ENCODE results near the gene RSPRY1. TPM values are rescaled to one million over a fixed set of nuclear protein-coding genes. Genes with fewer than 3 reads are reported as not detected.

Gene RSPRY1
- total RNA-seq, 2 experiments from 2014 or later, result 30.9 to 35.8 TPM

GRCh38 chr16:57145046-57146021, 40.8 kb upstream of the RSPRY1 start:
- ChIA-PET POLR2A (no interaction called here), CTCF (interaction anchor here (1.5 to 1.8 kb wide), 2 partner anchors 53 to 61 kb away, joined by 4 to 9 read pairs; partner anchors contain the start of gene CPNE2)
- peaks cover 2% of the 10 kb centered on the region for H3K36me3 Mint-ChIP-seq (ENCODE audit: low read depth)
- H3K27ac Mint-ChIP-seq, result no peak overlapping the region
- no peak for ATAC-seq
- H3K4me3 Mint-ChIP-seq, result no peak overlapping the region
- H3K4me1 Mint-ChIP-seq (ENCODE audit: low read depth), result peaks cover 37% of the 10 kb centered on the region
- no peaks in the 10 kb centered on the region for H3K27me3 Mint-ChIP-seq (ENCODE audit: low read depth)
- no peaks in the 10 kb centered on the region for H3K9me3 Mint-ChIP-seq (ENCODE audit: insufficient read depth)
- DNase-seq, result no peak

- Mint-ChIP-seq H3K4me1 (ENCODE audit: low read depth) (peaks cover 30% of the 10 kb centered on the region), H3K36me3 (ENCODE audit: low read depth) (peaks cover 2% of the 10 kb centered on the region), H3K9me3 (ENCODE audit: insufficient read depth) (no peaks in the 10 kb centered on the region), H3K27ac (no peak overlapping the region), H3K27me3 (ENCODE audit: low read depth) (no peaks in the 10 kb centered on the region), H3K4me3 (no peak overlapping the region)
- DNase-seq (no peak), ATAC-seq (no peak)
- CTCF ChIA-PET, result no interaction called here
- POLR2A ChIA-PET, result no interaction called here
Measured at GRCh38 chr16:57146040-57146647, 40.0 kb upstream of the RSPRY1 start.

DNA sequence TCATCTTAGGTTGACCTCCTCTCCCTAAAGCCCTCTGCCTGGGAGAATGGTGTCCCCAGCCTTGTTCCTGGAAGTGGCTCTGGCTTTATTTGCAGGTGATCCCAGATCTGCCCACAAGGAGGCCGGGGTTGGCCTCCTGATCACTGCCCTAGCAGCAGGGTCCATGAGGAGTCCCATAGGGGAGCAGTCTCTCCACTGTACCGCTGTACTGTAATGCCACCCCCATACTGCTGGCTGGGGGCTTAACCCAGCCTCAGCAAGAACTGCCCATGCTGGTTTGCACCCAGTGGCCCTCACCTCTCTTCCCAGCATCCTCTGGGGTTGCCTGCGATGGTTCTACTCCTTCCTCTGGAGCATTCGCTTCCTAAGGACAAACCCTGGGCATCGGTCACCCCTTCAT, 39.4 kb upstream of the RSPRY1 start:
- ATAC-seq, result no peak
- Mint-ChIP-seq H3K4me3 (no peak overlapping the region), H3K4me1 (ENCODE audit: low read depth) (peaks cover 29% of the 10 kb centered on the region), H3K9me3 (ENCODE audit: insufficient read depth) (no peaks in the 10 kb centered on the region), H3K27ac (peak overlapping the region; percentile 25), H3K36me3 (ENCODE audit: low read depth) (peaks cover 2% of the 10 kb centered on the region), H3K27me3 (ENCODE audit: low read depth) (no peaks in the 10 kb centered on the region)
- no peak for DNase-seq
- ChIA-PET CTCF (no interaction called here), POLR2A (no interaction called here)

- H3K27me3 Mint-ChIP-seq (ENCODE audit: low read depth), result no peaks in the 10 kb centered on the region
- H3K4me3 Mint-ChIP-seq, result no peak overlapping the region
- H3K4me1 Mint-ChIP-seq (ENCODE audit: low read depth), result peaks cover 29% of the 10 kb centered on the region
- no peak for ATAC-seq
- ChIA-PET CTCF (no interaction called here), POLR2A (interaction anchor here (1.1 kb wide), 1 partner anchor 66 kb away, joined by 3 read pairs; no protein-coding TSS in a partner anchor)
- H3K27ac Mint-ChIP-seq, result peak overlapping the region; percentile 34
- DNase-seq, result no peak
- H3K36me3 Mint-ChIP-seq (ENCODE audit: low read depth), result peaks cover 8% of the 10 kb centered on the region
- no peaks in the 10 kb centered on the region for H3K9me3 Mint-ChIP-seq (ENCODE audit: insufficient read depth)
Measured at GRCh38 chr16:57147381-57148221, 38.5 kb upstream of the RSPRY1 start.

DNA sequence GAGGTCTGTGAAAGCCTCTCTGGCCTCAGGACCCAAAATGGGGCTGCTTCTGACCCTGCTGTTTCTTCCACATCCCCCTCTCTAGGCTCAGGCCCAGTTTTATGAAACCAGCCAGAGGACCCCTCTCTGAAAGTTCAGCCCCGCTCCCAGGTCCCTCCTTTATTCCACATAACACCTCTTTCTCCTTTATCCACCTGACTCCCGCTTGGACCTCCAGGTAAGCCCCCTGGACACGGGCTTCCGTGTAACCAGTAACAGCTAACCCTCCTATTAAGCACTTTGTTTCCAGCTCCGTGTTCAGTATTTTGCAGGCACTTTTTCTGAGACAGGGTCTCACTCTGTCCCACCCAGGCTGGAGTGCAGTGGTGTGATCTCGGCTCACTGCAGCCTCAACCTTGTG, 37.6 kb upstream of the RSPRY1 start:
- ChIA-PET POLR2A (interaction anchor here (1.1 to 1.6 kb wide), 2 partner anchors 19 to 67 kb away, joined by 3 to 4 read pairs; no protein-coding TSS in a partner anchor), CTCF (interaction anchor here (1.2 kb wide), 1 partner anchor 55 kb away, joined by 5 read pairs; the partner anchor contains the start of gene CPNE2)
- Mint-ChIP-seq H3K9me3 (ENCODE audit: insufficient read depth) (no peaks in the 10 kb centered on the region), H3K4me3 (no peak overlapping the region), H3K4me1 (ENCODE audit: low read depth) (peaks cover 26% of the 10 kb centered on the region), H3K27me3 (ENCODE audit: low read depth) (no peaks in the 10 kb centered on the region), H3K36me3 (ENCODE audit: low read depth) (peaks cover 16% of the 10 kb centered on the region), H3K27ac (no peak overlapping the region)
- DNase-seq (no peak), ATAC-seq (no peak)

DNA sequence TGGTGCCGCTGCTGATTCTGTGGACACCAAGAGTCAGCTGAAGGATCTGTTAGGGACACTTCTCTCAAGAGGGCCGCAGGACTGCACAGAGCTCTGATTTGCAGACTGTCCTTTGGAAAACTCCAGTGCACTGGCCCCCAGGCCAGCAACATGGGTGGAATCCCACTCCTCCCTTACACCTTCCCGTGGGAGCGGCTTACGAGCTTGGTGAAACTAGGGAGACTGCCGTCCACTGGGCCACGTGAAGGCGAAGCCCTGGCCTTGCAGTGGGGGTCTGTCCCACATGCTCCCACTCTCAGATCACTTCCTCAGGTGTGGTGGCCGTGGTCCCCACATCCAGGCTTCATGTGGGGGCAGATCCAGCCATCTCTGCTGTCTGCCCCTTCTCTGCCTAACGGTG, 36.7 kb upstream of the RSPRY1 start:
- peaks cover 25% of the 10 kb centered on the region for H3K36me3 Mint-ChIP-seq (ENCODE audit: low read depth)
- POLR2A ChIA-PET, result interaction anchor here (1.6 kb wide), 1 partner anchor 20 kb away, joined by 4 read pairs; no protein-coding TSS in a partner anchor
- H3K4me1 Mint-ChIP-seq (ENCODE audit: low read depth), result peaks cover 26% of the 10 kb centered on the region
- H3K4me3 Mint-ChIP-seq, result no peak overlapping the region
- ATAC-seq (no peak), DNase-seq (no peak)
- H3K27me3 Mint-ChIP-seq (ENCODE audit: low read depth), result no peaks in the 10 kb centered on the region
- CTCF ChIA-PET, result interaction anchor here (1.0 to 3.5 kb wide), 4 partner anchors 14 to 65 kb away, joined by 3 to 11 read pairs (median 4); partner anchors contain the start of gene CPNE2
- H3K27ac Mint-ChIP-seq, result no peak overlapping the region
- H3K9me3 Mint-ChIP-seq (ENCODE audit: insufficient read depth), result no peaks in the 10 kb centered on the region

GRCh38 chr16:57150682-57151330, 35.3 kb upstream of the RSPRY1 start:
- Mint-ChIP-seq H3K27me3 (ENCODE audit: low read depth) (no peaks in the 10 kb centered on the region), H3K4me3 (no peak overlapping the region), H3K4me1 (ENCODE audit: low read depth) (peaks cover 27% of the 10 kb centered on the region), H3K36me3 (ENCODE audit: low read depth) (peaks cover 31% of the 10 kb centered on the region), H3K27ac (no peak overlapping the region), H3K9me3 (ENCODE audit: insufficient read depth) (no peaks in the 10 kb centered on the region)
- no peak for ATAC-seq
- DNase-seq, result no peak
- ChIA-PET CTCF (interaction anchor here (1.0 to 3.5 kb wide), 9 partner anchors 9 to 186 kb away, joined by 3 to 16 read pairs (median 4); partner anchors contain the start of gene CPNE2), POLR2A (interaction anchor here (0.9 to 1.7 kb wide), 4 partner anchors 9 to 219 kb away, joined by 3 to 6 read pairs (median 3); partner anchors contain the start of gene HERPUD1)

DNA sequence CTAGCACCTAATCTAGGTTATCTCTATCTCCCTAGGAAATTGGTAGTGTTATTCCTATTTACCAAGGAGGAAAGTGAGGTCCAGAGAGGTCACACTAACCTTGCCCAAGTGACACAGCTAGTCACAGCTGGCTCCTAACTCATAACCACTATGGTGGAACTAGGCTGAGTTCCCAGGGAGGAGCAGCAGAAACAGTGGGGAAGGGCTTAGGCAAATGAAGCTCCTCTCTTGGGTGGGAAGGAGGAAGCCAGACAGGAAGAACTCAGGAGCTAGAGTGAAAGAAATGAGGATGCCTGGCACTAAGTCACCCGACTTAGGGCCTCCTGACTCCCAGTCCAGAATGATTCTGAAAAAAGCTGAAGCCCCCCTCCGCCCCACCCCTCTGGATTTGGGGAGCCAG, 34.8 kb upstream of the RSPRY1 start:
- no peak overlapping the region for H3K27ac Mint-ChIP-seq
- ChIA-PET POLR2A (interaction anchor here (1.1 to 2.2 kb wide), 3 partner anchors 17 to 56 kb away, joined by 3 to 7 read pairs (median 6); no protein-coding TSS in a partner anchor), CTCF (interaction anchor here (1.0 to 3.5 kb wide), 10 partner anchors 10 to 186 kb away, joined by 3 to 16 read pairs (median 4); partner anchors contain the start of gene CPNE2)
- H3K27me3 Mint-ChIP-seq (ENCODE audit: low read depth), result no peaks in the 10 kb centered on the region
- peaks cover 30% of the 10 kb centered on the region for H3K4me1 Mint-ChIP-seq (ENCODE audit: low read depth)
- H3K9me3 Mint-ChIP-seq (ENCODE audit: insufficient read depth), result no peaks in the 10 kb centered on the region
- H3K4me3 Mint-ChIP-seq, result no peak overlapping the region
- no peak for ATAC-seq
- H3K36me3 Mint-ChIP-seq (ENCODE audit: low read depth), result peaks cover 36% of the 10 kb centered on the region
- DNase-seq, result no peak

DNA sequence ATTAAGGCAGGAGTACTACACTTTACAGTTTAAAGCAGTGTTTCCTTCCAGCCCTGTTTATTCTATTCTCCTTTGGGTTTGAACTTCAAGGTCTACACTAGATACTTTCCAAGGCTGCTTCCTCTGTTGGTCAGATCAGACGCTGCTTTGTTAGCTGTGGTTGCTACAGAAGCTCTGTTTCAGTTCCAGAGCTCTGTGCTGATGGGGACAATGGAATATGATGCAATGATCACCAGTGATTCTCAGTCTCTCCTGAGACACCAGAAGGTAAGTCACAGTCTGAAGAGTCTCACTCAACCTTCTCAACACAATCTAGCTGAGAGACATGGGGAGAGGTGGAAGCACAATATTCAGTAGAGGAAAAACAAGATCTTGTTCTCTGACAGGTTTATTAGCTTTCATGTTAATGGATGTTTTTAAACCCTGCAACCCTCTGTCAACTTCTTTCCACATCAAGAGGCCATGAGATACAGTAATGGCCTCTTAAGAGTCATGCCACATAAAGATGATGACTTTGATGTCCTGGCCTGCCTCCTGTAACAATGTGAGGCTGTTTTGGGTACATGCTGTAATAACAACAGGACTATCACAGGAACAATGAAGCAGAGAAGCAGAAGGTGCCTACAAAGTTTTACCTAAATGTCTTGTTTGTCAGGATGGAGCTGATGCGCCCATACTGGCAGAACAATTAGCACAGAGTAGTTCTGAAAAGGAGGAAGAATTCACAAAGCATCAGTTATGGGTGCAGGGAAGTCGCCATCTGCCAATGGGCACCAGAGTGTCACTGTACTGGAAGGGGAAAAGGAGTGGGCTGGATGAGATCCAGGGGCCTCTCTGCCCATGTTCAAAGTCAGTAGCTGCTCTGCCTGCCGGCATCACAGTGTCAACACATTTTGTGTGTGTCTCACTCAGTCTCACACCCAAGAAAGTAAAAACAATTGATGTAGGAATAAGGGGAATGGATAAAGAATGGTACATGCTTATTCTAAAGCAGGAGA, 33.7 kb upstream of the RSPRY1 start:
- peaks cover 43% of the 10 kb centered on the region for H3K36me3 Mint-ChIP-seq (ENCODE audit: low read depth)
- CTCF ChIA-PET, result interaction anchor here (1.0 to 3.5 kb wide), 8 partner anchors 11 to 187 kb away, joined by 3 to 16 read pairs (median 4); partner anchors contain the start of gene CPNE2

DNA sequence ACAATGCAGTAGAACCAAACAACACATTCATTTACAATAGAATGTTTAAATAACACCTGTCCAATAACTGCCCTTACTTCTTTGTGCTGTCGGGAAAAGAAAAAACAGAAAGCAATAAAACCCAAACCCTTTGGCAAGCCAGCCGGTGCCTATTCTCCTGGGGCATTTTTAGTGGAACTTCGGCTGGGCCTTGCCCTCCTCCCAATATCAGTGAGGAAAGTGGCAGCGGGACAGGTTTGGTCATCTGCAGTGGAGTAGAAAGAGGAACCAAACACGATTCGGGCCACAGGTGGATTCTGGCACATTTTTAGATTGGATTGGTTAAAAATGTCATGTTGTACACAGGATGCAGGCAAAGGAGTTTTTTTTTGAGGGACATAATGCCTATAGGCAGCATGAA, 32.3 kb upstream of the RSPRY1 start:
- Mint-ChIP-seq H3K27me3 (ENCODE audit: low read depth) (no peaks in the 10 kb centered on the region), H3K4me3 (no peak overlapping the region), H3K4me1 (ENCODE audit: low read depth) (peaks cover 21% of the 10 kb centered on the region), H3K36me3 (ENCODE audit: low read depth) (peaks cover 49% of the 10 kb centered on the region), H3K27ac (no peak overlapping the region), H3K9me3 (ENCODE audit: insufficient read depth) (no peaks in the 10 kb centered on the region)
- ATAC-seq, result no peak
- POLR2A ChIA-PET, result no interaction called here
- CTCF ChIA-PET, result no interaction called here
- no peak for DNase-seq

More for the DNA sequence above, 33.7 kb upstream of the RSPRY1 start:
- Mint-ChIP-seq H3K4me1 (ENCODE audit: low read depth) (peaks cover 27% of the 10 kb centered on the region), H3K27ac (peak overlapping the region; percentile 71), H3K4me3 (no peak overlapping the region), H3K9me3 (ENCODE audit: insufficient read depth) (no peaks in the 10 kb centered on the region), H3K27me3 (ENCODE audit: low read depth) (no peaks in the 10 kb centered on the region)
- ATAC-seq (peak; percentile 65), DNase-seq (no peak)
- POLR2A ChIA-PET, result interaction anchor here (2.2 kb wide), 1 partner anchor 24 kb away, joined by 7 read pairs; no protein-coding TSS in a partner anchor
